ENCODE results near the gene PCDHB13. TPM values are rescaled to one million over a fixed set of nuclear protein-coding genes. Genes with fewer than 3 reads are reported as not detected.
"Not testable (repeated sequence)": the region's sequence is repeated elsewhere in the genome, so short reads cannot be mapped to it uniquely, and the experiment has no call there.

Gene PCDHB13
- total RNA-seq, 1 experiment from 2014 or later: 2.2 TPM

DNA sequence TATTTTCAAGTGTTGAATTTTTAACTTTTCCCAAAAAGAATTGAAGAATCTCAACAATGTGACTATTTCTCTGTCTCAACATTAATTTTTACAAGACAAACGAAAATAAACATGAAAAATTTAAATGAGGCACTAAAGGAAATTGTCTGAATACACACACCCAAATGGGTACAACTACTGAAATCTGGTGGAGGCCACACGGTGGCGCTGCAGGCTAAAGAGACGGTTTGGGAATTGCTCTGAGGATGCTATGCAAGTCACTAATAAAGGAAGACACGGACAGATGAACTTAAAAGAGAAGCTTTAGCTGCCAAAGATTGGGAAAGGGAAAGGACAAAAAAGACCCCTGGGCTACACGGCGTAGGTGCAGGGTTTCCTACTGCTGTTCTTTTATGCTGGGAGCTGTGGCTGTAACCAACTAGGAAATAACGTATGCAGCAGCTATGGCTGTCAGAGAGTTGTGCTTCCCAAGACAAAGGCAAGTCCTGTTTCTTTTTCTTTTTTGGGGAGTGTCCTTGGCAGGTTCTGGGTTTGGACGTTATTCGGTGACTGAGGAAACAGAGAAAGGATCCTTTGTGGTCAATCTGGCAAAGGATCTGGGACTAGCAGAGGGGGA is 21.5 kb upstream of the PCDHB13 start, which contains the start of gene PCDHB10:
TSS of gene PCDHB10 (plus strand) at position 244 of the 616 bp plus-strand sequence. CDS start at position 444, 200 bp downstream.
- TF ChIP-seq, protein P1, sequence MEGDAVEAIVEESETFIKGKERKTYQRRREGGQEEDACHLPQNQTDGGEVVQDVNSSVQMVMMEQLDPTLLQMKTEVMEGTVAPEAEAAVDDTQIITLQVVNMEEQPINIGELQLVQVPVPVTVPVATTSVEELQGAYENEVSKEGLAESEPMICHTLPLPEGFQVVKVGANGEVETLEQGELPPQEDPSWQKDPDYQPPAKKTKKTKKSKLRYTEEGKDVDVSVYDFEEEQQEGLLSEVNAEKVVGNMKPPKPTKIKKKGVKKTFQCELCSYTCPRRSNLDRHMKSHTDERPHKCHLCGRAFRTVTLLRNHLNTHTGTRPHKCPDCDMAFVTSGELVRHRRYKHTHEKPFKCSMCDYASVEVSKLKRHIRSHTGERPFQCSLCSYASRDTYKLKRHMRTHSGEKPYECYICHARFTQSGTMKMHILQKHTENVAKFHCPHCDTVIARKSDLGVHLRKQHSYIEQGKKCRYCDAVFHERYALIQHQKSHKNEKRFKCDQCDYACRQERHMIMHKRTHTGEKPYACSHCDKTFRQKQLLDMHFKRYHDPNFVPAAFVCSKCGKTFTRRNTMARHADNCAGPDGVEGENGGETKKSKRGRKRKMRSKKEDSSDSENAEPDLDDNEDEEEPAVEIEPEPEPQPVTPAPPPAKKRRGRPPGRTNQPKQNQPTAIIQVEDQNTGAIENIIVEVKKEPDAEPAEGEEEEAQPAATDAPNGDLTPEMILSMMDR (IDR thresholded peaks at IDR 0.05): peak; percentile 70; the same call in 1 of the 2 replicates
- TF ChIP-seq JUN (CRISPR knock-in tag; IDR thresholded peaks at IDR 0.05): no peak
- DNase-seq (ENCODE audit: low spot score): peak; percentile 89
- Mint-ChIP-seq H3K36me3 (peaks cover 20% of the 10 kb centered on the region), H3K9me3 (peaks cover 25% of the 10 kb centered on the region), H3K4me1 (peaks cover 4% of the 10 kb centered on the region), H3K27me3 (ENCODE audit: low read depth) (peaks cover 4% of the 10 kb centered on the region), H3K4me3 (peak within 1 kb of the TSS; percentile 58), H3K27ac (no peak within 1 kb of the TSS)
- ATAC-seq: peak; percentile 88
- ChIA-PET CTCF (interaction anchor here (0.6 to 3.3 kb wide), 46 partner anchors 10 to 375 kb away, joined by 3 to 41 read pairs (median 4); partner anchors contain the start of genes PCDHB1, PCDHB12, PCDHB13 and PCDHB14), POLR2A (no interaction called here)

DNA sequence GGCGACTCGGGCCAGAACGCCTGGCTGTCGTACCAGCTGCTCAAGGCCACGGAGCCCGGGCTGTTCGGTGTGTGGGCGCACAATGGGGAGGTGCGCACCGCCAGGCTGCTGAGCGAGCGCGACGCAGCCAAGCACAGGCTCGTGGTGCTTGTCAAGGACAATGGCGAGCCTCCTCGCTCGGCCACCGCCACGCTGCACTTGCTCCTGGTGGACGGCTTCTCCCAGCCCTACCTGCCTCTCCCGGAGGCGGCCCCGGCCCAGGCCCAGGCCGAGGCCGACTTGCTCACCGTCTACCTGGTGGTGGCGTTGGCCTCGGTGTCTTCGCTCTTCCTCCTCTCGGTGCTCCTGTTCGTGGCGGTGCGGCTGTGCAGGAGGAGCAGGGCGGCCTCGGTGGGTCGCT is 19.4 kb upstream of the PCDHB13 start:
- not testable (repeated sequence) for H3K4me1 Mint-ChIP-seq; H3K27me3 Mint-ChIP-seq (ENCODE audit: low read depth)
- CTCF ChIA-PET: interaction anchor here (1.4 kb wide), 1 partner anchor 12 kb away, joined by 7 read pairs; the partner anchor contains the start of gene PCDHB16

DNA sequence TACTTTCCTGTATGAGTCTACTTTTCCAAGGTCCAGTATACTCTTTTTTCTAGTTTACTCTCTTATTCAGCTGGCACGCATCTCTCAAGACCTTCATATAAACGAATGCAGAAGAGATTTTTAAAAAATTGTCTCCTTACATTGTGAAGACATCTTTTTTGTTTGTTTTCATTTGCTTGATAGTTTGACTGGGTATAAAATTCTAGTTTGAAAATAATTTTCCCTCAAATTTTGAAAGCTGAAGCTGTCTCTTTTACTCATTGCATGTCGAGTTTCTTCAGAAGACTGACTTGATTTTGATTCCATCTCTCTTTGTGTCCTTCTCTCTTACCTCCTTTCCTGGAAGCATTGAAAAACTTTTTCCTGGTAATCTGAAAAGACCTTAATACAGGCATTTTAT is 17.4 kb upstream of the PCDHB13 start:
- CTCF ChIA-PET: interaction anchor here (0.8 to 2.6 kb wide), 5 partner anchors 9 to 50 kb away, joined by 3 to 14 read pairs (median 6); partner anchors contain the start of genes PCDHB14, PCDHB16 and PCDHB9
- H3K9me3 Mint-ChIP-seq: peaks cover 30% of the 10 kb centered on the region

More for the DNA sequence above, 19.4 kb upstream of the PCDHB13 start:
- ATAC-seq; POLR2A ChIA-PET; H3K27ac Mint-ChIP-seq; DNase-seq (ENCODE audit: low spot score); H3K4me3 Mint-ChIP-seq: not testable (repeated sequence)
- Mint-ChIP-seq H3K9me3 (peaks cover 24% of the 10 kb centered on the region), H3K36me3 (peaks cover 16% of the 10 kb centered on the region)

DNA sequence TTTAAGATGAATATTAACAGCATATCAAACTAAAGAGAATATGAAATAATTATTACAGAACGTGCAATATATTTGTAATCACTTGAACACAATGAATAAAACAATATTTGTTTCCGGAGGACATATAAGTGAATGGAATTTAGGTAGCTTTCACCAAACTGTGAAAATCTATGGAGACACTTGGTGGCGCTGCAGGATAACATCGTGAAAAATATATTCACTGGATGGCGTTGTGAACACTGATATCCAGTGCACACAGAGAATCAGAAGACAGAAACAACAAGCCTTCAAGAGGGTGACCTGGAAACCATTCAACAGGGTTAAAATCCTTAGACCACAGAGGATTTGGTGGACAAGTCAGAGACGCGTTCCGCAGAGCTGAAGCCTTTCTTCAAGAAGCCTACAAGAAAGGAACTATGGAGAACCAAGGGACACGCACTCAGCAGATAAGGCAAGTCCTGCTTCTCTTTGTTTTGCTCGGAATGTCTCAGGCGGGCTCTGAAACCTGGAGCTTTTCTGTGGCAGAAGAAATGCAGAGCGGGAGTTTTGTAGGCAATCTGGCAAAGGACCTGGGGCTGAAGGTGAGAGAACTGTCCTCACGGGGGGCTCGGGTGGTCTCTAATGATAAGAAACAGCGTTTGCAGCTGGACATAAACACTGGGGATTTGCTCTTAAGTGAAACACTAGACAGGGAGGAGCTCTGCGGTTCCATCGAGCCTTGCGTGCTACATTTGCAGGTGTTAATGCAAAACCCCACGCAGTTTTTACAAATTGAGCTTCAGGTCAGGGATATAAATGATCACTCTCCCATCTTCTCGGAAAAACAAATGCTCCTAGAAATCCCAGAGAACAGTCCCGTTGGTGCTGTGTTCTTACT is 14.1 kb upstream of the PCDHB13 start, which contains the start of gene PCDHB11:
TSS of gene PCDHB11 (plus strand) at position 269 of the 877 bp plus-strand sequence. CDS start at position 417, 148 bp downstream.
- Mint-ChIP-seq H3K27me3 (ENCODE audit: low read depth) (no peaks in the 10 kb centered on the region; the same call in 1 of the 2 replicates), H3K9me3 (peaks cover 27% of the 10 kb centered on the region), H3K4me1 (peaks cover 7% of the 10 kb centered on the region), H3K4me3 (peak within 1 kb of the TSS; percentile 24), H3K36me3 (peaks cover 19% of the 10 kb centered on the region), H3K27ac (no peak within 1 kb of the TSS)
- DNase-seq (ENCODE audit: low spot score) (no peak), ATAC-seq (peak; percentile 67)
- CTCF ChIA-PET: interaction anchor here (0.6 to 2.4 kb wide), 44 partner anchors 9 to 368 kb away, joined by 3 to 29 read pairs (median 5); partner anchors contain the start of genes PCDHAC1, PCDHB12, PCDHB13 and PCDHB14
- POLR2A ChIA-PET: no interaction called here
- no peak for TF ChIP-seq MXD4 (CRISPR knock-in tag; IDR thresholded peaks at IDR 0.05; ENCODE audit: borderline replicate concordance)
- TF ChIP-seq, protein P1 (IDR thresholded peaks at IDR 0.05): peak; percentile 32; the same call in 1 of the 2 replicates

More for the DNA sequence above, 17.4 kb upstream of the PCDHB13 start:
- Mint-ChIP-seq H3K27ac (no peak overlapping the region), H3K4me1 (peaks cover 10% of the 10 kb centered on the region), H3K36me3 (peaks cover 24% of the 10 kb centered on the region), H3K27me3 (ENCODE audit: low read depth) (no peaks in the 10 kb centered on the region; the same call in none of the 2 replicates), H3K4me3 (no peak overlapping the region)
- DNase-seq (ENCODE audit: low spot score) (no peak), ATAC-seq (no peak)
- TF ChIP-seq, protein P1 (IDR thresholded peaks at IDR 0.05): no peak
- no peak for TF ChIP-seq ELF4 (CRISPR knock-in tag; IDR thresholded peaks at IDR 0.05; ENCODE audit: low read depth)
- TF ChIP-seq ZNF138 (CRISPR knock-in tag; conservative IDR thresholded peaks at IDR 0.05): no peak
- no peak for TF ChIP-seq OVOL2 (CRISPR knock-in tag; IDR thresholded peaks at IDR 0.05; ENCODE audit: borderline replicate concordance)
- no peak for TF ChIP-seq SMAD3 (CRISPR knock-in tag; IDR thresholded peaks at IDR 0.05; ENCODE audit: borderline replicate concordance)
- TF ChIP-seq, protein P2, sequence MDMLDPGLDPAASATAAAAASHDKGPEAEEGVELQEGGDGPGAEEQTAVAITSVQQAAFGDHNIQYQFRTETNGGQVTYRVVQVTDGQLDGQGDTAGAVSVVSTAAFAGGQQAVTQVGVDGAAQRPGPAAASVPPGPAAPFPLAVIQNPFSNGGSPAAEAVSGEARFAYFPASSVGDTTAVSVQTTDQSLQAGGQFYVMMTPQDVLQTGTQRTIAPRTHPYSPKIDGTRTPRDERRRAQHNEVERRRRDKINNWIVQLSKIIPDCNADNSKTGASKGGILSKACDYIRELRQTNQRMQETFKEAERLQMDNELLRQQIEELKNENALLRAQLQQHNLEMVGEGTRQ (CRISPR knock-in tag; IDR thresholded peaks at IDR 0.05): no peak
- no peak for TF ChIP-seq ZNF317 (CRISPR knock-in tag; IDR thresholded peaks at IDR 0.05; ENCODE audit: borderline replicate concordance, low read depth)
- TF ChIP-seq RELA (CRISPR knock-in tag; IDR thresholded peaks at IDR 0.05; ENCODE audit: borderline replicate concordance): no peak
- no peak for TF ChIP-seq ETV6 (CRISPR knock-in tag; IDR thresholded peaks at IDR 0.05)
- POLR2A ChIA-PET: no interaction called here

DNA sequence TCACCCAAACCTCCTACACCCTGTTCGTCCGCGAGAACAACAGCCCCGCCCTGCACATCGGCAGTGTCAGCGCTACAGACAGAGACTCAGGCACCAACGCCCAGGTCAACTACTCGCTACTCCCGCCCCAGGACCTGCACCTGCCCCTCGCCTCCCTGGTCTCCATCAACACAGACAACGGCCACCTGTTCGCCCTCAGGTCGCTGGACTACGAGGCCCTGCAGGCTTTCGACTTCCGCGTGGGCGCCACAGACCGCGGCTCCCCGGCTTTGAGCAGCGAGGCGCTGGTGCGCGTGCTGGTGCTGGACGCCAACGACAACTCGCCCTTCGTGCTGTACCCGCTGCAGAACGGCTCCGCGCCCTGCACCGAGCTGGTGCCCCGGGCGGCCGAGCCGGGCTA is 12.6 kb upstream of the PCDHB13 start:
- H3K27ac Mint-ChIP-seq; ATAC-seq; DNase-seq (ENCODE audit: low spot score); H3K4me3 Mint-ChIP-seq; H3K4me1 Mint-ChIP-seq; POLR2A ChIA-PET; H3K27me3 Mint-ChIP-seq (ENCODE audit: low read depth): not testable (repeated sequence)
- Mint-ChIP-seq H3K9me3 (peaks cover 21% of the 10 kb centered on the region), H3K36me3 (peaks cover 17% of the 10 kb centered on the region)
- CTCF ChIA-PET: interaction anchor here (1.0 kb wide), 1 partner anchor 19 kb away, joined by 4 read pairs; the partner anchor contains the start of gene PCDHB16
